Stimulated activated CD4-positive, alpha-beta T cell treated with anti-CD3 and anti-CD28 coated beads, Interleukin-4, amount 100 ng/mL, for 24 hours (primary cell): ENCODE results near the gene PNRC2.

Experiments
- DNase-seq: peaks from one replicate; pipeline ENCODE4 v3.0.0-alpha.2; 2020

The PNRC2 gene

GRCh38 chr1:23959461-23960290 is at the start of gene PNRC2:
Gene PNRC2 (plus strand): TSS chr1:23959828. CDS start chr1:23961458, 1,630 bp downstream.
- DNase-seq, result peak; percentile 97

- DNase-seq, result no peak
Observed at GRCh38 chr1:23910144-23910543, 49.5 kb upstream of the PNRC2 start.

- DNase-seq, result no peak
Observed at GRCh38 chr1:23910553-23911246, 48.9 kb upstream of the PNRC2 start.

- no peak for DNase-seq
Observed at GRCh38 chr1:23911921-23912320, 47.7 kb upstream of the PNRC2 start.

DNA sequence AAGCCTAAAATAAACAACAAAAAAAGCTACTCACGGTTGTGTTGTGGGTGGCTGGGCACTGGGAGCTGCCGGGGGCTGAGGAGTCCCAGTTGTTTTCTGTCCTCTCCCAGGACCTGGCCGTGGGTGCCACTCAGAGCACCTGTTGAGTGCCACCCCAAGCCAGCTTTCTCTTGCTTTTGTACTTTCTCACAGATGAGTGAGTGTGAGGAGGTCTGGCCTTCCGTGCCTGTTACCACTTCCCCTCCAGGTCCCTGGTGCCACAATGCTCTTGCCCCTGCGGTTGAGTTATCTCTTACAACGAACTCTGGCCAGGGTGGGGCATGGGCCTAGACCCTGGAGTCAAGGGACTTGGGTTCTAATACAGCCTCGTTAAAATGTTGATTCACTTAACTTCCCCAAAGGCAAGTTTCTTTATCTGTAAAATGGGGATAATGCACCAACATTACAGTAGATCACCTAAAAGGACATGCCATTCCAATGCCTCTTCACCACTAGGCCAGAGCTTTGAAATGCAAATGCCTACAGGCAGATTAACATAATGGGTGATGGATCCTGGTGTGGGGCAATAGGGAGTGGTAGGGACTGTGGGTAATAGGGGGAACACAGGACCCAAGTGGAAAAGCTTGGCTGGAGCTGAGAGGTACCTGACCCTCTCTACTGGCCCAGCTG is 46.3 kb upstream of the PNRC2 start, which contains the start of gene CNR2:
Gene CNR2 (minus strand): TSS at position 151 of the 669 bp plus-strand sequence. CDS start 37,745 bp downstream, outside the sequence.
- no peak for DNase-seq

GRCh38 chr1:23914921-23915320 is 44.7 kb upstream of the PNRC2 start:
- no peak for DNase-seq

DNA sequence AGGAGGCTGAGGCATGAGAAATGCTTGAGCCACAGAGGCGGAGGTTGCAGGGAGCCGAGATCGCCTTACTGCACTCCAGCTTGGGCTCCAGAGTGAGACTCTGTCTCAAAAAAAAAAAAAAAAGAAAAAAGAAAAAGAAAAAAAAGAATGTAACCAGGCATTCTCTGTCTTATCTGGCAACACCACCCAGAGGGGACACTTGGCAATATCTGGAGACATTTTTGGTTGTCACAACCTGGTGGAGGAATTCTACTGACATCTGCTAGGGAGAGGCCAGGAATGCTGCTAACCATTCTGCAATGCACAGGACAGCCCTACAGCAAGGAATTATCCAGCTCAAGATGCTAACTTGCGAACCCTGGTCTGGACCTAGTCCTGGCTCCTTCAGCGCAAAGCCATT is 44.2 kb upstream of the PNRC2 start:
- no peak for DNase-seq

DNA sequence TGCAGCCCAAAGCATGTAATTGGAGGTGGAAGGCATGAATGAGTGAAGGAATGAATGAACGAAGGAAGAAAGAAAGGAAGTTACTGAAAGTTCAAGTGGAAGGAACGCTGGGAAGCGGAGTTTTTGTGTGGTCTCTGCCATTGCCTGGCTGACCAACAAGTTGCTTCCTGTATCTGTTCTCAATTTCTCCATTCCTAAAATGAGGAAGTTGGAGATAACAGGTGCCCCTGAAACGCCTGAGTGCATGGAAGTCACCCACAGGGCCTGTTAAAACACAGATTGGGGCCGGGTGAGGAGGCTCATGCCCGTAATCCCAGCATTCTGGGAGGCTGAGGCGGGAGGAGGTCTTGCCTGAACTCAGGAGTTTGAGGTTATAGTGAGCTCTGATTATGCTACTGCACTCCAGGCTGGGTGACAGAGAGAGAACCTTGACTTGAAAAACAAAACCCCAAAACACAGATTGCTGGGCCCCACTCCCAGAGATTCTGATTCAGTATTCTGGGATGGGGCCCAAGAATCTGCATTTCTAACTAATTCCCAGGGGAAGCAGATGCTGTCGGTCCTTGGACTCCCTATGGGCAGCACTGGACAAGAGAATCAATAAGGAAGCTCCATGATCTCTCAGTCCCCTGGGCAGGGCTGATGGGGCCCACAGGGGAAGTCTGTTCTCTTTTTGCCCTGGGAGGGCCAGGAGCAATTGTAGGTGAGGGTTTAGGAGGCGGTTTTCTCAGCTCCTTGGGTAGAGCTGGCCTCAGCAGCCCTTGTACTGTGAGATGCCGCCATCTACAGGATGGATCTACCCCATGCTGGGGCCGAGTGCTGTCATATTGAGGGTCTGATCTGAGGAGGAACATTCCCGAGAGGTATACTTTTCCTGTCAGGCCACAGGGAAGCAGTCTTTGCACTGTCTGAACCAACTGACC is 43.2 kb upstream of the PNRC2 start:
- peak; percentile 43 for DNase-seq

DNA sequence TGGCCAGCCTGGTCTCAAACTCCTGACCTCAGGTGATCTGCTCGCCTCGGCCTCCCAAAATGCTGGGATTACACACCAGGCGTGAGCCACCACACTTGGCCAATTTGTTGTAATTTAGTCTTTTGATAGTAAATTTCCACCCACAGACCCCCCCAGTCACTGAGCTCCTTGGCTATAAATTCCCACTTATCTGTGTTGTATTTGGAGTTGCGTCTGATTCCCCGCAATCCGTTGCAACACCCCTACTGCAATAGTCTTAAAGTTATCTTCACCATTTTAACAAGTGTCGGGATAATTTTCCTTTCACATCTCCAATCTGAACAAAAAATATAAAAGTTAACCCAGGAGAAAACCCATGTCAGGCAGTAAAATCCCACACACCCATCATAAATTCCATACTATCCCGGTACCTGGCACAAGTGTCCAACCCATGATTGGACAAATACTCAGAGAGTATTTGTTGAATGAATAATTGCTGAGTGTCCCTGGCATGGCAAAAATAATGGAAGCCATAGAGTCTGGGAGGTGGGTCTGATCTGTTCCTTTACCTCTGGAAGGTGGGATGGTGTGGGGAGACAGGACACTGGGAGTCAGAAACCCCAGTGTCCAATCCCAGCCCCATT is 37.2 kb upstream of the PNRC2 start:
- no peak for DNase-seq

GRCh38 chr1:23923592-23924499 is 35.8 kb upstream of the PNRC2 start:
- no peak for DNase-seq

DNA sequence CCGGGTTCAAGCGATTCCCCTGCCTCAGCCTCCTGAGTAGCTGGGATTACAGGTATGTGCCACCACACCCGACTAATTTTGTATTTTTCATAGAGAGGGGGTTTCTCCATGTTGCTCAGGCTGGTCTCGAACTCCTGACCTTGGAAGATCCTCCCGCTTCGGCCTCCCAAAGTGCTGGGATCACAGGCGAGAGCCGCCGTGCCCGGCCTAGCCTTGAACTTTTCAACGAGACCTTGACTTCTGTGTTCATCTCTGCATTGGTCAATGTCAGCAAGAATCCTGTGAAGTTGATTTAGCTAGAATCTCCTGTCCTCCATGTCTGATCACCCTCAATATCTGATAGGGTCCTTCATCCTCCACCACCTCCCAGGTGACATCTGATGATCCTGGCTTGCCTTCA is 35.0 kb upstream of the PNRC2 start:
- no peak for DNase-seq

DNA sequence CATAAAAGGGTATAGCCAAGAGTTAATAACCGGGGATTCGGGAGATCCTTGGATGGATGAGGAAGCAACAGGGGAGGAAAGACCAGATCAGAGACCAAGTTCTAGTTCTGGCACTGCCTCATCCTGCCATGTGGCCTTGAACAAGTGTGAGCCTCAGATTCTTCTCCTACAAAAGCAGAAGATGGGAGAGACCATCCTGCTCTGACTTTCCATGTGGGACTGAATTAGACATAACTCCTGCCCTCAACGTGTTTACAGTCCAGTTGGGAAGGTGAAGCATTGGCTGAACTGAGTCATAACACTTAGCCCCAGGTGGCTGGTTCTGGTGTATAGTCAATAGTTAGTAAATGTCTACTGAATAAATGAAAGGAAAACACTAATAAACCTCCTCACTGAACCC is 34.3 kb upstream of the PNRC2 start:
- DNase-seq, result no peak

- no peak for DNase-seq
Observed at GRCh38 chr1:23927097-23927496, 32.5 kb upstream of the PNRC2 start.

DNA sequence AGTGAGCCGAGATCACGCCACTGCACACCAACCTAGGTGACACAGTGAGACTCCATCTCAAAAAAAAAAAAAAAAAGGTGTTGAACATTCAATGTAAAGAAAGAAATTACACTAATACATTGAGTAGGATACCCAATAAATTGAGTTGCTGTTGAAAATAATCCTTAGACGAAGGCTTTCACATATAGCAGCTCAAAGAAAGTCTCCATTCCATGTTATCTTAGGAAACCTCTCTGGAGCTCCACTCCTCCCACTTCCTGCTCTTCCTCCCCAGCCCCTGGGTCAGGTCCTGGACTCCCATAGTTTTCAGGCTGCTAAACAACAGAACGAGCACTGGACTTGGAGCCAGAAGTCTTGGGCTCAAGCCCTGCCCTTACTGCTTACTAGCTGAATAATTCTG is 30.8 kb upstream of the PNRC2 start:
- DNase-seq, result no peak

- DNase-seq, result no peak
Observed at GRCh38 chr1:23930270-23930669, 29.4 kb upstream of the PNRC2 start.

GRCh38 chr1:23930861-23931490 is 28.7 kb upstream of the PNRC2 start:
- no peak for DNase-seq

GRCh38 chr1:23931491-23931880 is 28.1 kb upstream of the PNRC2 start:
- no peak for DNase-seq

- no peak for DNase-seq
Observed at GRCh38 chr1:23936481-23937176, 23.0 kb upstream of the PNRC2 start.

DNA sequence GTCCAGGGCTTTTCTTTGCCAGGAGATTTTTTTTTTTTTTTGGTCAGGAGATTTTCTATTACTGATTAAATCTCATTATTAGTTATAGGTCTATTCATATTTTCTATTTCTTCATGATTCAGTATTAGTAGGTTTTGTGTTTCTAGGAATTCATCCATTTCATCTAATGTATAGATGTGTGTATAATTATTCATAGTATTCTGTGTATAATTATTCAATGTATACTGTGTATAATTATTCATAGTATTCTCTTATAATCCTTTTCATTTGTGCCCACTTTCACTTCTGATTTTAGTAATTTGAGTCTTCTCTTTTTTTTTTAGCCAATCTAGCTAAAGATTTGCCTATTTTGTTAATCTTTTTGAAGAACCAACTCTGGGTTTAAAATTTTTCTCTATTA is 12.3 kb upstream of the PNRC2 start:
- DNase-seq, result no peak

- no peak for DNase-seq
Observed at GRCh38 chr1:23953020-23953419, 6.6 kb upstream of the PNRC2 start.
